Fibroblast of lung (primary cell): ENCODE results near the gene TEX35.

Source experiments
- EZH2 ChIP-seq: IDR thresholded peaks from 2 replicates; pipeline ENCODE4 v1.5.1; 2012; ENCODE audit warnings: low read length, control low read depth, mild to moderate bottlenecking; ENCODE audit errors: missing control alignments
- TF ChIP-seq, protein P1 (sequence below), 2 donors: IDR thresholded peaks in 1 of 2; conservative IDR thresholded peaks in 1 of 2; 1 replicate in 1 of 2; 2 replicates in 1 of 2; pipeline ENCODE4 v1.5.1; 2011 to 2012; ENCODE audit warnings: low read length in 2 of 2, control low read depth in 1 of 2, inconsistent platforms in 1 of 2, low read depth in 1 of 2, mild to moderate bottlenecking in 1 of 2

DNA sequence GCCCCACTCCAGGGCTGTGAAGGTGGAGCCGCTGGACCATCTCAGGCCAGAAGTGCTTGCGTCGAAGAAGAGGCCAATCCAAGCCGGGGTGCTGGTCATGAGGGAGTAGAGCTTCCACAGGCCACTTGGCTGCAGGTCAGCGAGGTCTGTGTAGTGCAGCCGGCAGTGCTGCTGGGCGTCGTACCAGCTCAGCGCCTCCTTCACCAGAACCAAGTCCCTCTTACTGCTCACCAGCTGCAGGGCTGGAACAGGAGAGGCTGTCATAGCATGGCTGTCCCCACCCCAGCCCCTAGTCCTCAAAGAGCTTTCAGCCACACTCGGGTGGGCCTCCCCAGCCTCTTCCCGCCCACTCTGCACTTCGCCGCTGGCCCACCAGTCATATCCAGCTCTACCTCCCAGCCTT is 18.3 kb upstream of the TEX35 start:
- TF ChIP-seq, protein P1, sequence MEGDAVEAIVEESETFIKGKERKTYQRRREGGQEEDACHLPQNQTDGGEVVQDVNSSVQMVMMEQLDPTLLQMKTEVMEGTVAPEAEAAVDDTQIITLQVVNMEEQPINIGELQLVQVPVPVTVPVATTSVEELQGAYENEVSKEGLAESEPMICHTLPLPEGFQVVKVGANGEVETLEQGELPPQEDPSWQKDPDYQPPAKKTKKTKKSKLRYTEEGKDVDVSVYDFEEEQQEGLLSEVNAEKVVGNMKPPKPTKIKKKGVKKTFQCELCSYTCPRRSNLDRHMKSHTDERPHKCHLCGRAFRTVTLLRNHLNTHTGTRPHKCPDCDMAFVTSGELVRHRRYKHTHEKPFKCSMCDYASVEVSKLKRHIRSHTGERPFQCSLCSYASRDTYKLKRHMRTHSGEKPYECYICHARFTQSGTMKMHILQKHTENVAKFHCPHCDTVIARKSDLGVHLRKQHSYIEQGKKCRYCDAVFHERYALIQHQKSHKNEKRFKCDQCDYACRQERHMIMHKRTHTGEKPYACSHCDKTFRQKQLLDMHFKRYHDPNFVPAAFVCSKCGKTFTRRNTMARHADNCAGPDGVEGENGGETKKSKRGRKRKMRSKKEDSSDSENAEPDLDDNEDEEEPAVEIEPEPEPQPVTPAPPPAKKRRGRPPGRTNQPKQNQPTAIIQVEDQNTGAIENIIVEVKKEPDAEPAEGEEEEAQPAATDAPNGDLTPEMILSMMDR (conservative IDR thresholded peaks at IDR 0.05 in 1 of 2, IDR thresholded peaks at IDR 0.05 in 1 of 2; ENCODE audit: low read depth in 1 of 2, low read length in 2 of 2): no peak
- no peak for TF ChIP-seq EZH2
